Stimulated activated CD8-positive, alpha-beta memory T cell treated with anti-CD3 and anti-CD28 coated beads, Interleukin-12 subunit alpha, Interleukin-12 subunit beta, amount 100 ng/mL, for 1 hour (primary cell): ENCODE measurements around the gene CCDC181.
"Not testable (repeated sequence)": the region's sequence is repeated elsewhere in the genome, so short reads cannot be mapped to it uniquely, and the experiment has no call there.

Experiments used
- DNase-seq: peaks from one replicate; pipeline ENCODE4 v3.0.0-alpha.2; 2020; ENCODE audit warnings: low read depth

The CCDC181 gene

GRCh38 chr1:169427081-169427641 lies at the start of gene CCDC181:
CCDC181 (minus strand) TSS chr1:169427474; CDS start chr1:169424927, 2,547 bp downstream.
- peak; percentile 24 for DNase-seq

- no peak for DNase-seq
These were observed 48.6 kb upstream of the CCDC181 start for GRCh38 chr1:169475806-169476387.

DNA sequence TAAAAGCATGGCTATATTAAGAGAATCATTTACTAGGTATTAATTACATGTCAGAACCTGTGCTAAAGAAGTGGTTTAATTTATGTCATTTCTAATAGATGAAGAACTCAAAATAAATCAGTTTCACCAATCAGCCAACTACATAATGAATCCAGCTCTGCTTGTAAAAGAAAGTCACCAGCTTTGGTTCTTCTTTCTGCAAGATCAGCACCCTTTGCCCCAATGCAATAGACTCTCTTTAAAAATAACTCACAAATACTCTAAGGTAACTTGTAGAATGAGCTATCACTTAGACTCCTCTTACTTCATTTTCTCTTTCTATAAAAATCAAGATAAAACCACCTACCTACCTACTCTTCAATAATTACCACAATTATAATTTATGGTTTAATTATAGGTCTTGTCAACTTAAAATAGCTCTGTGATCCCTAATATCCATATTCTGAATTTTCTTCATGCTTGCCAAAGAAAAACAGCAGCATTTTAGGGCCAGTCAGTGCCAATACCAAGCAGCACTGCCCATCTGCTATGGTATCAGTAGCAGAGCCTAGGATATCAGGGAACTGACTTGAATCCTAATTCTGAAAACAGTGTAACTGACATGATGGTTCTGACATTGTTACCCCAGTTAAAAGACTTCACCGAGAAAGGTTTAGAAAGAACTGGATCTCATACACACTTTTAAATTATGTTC lies 47.2 kb upstream of the CCDC181 start:
- DNase-seq = no peak

- no peak for DNase-seq
These were observed 46.1 kb upstream of the CCDC181 start for GRCh38 chr1:169473347-169473746.

GRCh38 chr1:169472738-169473137 lies 45.5 kb upstream of the CCDC181 start:
- no peak for DNase-seq

DNA sequence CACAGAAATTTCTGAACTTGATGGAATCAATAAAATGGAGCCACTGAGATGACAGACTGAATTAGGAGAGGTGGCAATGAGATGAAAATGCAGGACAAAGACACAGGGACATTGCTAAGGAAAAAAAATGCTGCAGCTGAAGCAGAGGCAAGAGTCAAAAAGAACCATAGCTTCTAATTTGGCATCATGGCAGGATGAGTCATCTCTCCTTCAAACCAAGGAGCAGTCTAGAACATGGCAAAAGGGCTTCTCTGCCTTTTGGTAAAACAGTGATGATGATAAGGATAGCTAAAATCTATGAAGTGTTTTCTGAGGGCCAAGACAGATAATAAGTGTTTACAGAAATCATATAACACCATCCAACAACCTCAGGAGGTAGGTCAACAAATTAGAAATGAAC lies 41.7 kb upstream of the CCDC181 start:
- DNase-seq = no peak

DNA sequence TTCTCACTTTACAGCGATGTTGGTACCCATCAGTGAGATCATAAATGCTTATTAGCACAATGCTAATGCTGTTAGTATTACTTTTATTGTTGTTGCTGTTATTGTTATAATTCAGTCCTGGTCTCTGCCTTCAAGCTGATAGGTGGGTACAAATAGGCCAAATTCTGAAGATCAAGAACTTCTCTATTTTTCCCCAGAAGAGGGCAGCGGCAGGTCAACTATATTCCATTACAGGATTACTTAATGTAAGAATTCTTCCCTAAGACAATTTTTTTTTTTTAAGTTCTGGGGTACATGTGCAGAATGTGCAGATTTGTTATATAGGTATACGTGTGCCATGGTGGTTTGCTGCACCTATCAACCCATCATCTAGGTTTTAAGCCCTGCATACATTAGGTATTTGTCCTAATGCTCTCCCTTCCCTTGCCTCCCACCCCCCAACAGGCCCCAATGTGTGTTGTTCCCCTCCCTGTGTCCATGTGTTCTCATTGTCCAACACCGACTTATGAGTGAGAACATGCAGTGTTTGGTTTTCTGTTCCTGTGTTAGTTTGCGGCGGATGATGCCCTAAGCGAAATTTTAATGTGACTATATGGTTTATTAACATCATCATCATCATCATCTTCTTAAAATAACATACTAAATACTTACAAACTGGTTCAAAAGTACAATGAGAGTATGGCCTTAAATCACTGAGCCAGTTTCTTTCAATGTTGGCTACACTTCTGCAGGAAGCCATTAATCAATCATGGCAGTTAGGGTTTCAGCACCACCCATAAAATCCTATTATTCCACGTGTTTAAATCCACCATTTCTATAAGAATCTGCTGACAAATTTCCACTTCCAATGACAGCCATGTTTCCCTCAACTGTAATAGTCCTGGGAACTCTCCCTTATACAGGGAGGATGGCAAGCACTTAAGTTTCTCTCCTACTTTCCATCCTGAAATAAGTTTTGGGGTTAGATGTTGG lies 39.3 kb upstream of the CCDC181 start:
- DNase-seq = no peak

- DNase-seq = no peak
These were observed 38.0 kb upstream of the CCDC181 start for GRCh38 chr1:169465281-169465680.

- DNase-seq = no peak
These were observed 35.1 kb upstream of the CCDC181 start for GRCh38 chr1:169462385-169462784.

- DNase-seq = no peak
These were observed 34.2 kb upstream of the CCDC181 start for GRCh38 chr1:169461390-169462000.

DNA sequence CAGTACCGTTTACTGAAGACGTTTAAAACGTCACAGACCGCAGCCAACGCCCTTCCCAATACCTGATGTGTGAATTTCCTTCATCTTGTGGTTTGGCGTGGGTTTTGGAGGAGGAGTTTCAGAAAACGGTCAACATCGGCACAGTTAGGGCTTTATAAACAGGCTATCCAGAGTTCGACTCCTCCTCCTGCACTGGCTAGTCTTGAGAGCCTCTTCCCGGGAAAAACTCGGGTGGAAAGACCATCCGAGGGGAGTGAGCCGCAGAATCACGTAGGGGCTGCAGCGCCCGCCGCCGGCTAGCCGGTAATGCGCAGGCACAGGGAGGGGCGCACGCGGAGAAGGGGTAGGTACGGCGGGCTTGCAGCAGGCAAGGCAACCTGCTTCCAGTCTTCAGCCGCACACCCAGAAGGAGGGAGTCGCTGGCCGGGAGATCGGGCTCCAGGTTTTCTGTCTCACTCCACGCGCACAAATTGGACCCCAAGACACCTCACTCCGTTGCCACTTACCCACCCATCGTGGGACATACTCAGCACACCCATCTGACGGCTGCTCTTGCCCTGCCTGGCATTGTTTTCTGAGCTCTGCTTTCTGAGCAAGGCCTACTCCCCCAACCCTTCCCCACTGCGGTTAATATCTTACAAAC lies 33.0 kb upstream of the CCDC181 start:
- DNase-seq = no peak

GRCh38 chr1:169457443-169457842 lies 30.2 kb upstream of the CCDC181 start:
- DNase-seq = no peak

- no peak for DNase-seq
These were observed 28.8 kb upstream of the CCDC181 start for GRCh38 chr1:169456029-169456428.

DNA sequence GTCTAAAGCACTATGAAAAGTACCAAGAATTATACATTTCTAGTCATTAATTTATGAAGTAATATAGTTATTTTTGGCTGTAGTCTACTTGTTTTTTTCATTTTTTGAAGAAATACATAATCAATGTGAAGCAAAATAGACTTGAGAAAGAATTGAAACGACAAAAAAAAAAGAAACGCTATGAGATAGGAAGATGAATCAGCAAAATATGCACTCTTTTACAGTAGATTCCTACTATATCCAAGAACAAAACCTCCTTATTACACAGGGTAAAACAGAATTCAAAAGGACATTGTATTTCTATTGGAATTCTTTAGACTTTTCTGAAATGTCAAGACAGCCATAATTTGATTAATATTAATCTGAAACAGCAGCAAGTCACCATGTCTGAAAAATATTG lies 25.6 kb upstream of the CCDC181 start:
- no peak for DNase-seq

DNA sequence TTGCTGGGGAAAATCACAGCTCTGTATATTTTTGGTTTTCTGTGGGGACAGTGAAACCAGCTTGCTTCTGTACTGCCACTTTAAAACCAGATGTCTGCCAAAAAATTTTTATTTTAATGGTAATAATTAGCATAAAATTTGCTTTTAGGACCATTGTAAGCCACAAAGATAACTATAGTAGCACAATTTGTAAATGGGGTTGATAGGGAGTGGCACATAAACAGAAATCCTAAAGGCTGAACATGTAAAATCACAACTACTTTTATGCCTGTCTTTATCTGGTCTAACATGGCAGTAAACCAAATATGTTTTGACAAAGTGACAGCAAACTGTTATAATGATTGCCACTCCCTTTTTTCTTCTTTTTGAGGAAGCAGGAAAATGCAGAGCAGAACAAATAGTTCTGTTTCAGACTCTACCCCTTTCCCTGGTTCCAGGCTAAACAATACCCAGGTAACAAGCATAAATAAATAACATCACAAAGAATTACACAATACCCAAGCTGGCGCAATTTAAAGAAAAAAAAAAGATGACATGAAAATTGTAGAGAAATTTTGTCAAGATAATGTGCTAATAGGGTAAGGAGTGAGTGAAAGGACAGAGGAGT lies 24.0 kb upstream of the CCDC181 start:
- DNase-seq = no peak

DNA sequence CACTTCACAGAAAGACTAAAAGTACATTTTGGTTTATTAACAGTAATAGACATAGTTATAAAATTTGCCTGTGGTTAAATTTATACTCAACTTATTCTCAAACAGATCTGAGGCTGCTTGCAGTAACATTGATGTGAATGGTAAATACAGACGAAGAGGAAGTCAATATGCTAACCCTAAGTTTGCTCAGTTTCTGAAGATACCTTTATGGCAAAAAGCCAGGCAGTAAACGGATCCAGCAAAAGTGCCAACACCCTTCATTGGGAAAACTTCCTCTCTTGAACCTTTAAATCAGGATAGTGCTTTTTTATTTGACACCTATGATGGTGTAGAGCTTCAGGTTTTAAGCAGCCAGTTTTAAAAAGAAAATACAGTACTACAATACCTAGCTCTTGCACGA lies 16.6 kb upstream of the CCDC181 start:
- no peak for DNase-seq

DNA sequence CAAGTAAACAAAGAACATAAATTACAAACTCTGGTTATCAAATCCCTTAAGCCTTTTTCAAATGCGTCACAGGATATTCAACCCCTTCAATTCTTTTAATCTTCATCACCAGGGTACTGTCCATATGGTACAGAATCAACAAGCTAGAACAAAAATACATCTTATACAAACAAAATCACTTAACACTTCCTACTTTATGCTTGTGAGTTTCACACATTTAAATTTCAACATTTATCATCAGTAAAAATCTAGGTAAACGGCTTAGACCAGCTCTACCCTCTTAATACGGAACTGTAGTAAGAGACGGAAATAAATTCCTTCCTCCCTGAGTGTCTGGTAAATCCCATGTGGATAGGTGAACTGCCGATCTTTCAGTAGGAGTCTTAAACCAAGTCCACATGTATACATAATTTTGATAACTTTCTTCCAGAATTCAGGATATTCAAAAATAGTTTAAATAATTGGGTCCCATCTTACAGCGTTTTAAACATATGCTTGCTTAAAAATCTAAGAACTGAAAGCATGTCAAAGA lies 1.0 kb downstream of the CCDC181 start:
- DNase-seq = no peak

DNA sequence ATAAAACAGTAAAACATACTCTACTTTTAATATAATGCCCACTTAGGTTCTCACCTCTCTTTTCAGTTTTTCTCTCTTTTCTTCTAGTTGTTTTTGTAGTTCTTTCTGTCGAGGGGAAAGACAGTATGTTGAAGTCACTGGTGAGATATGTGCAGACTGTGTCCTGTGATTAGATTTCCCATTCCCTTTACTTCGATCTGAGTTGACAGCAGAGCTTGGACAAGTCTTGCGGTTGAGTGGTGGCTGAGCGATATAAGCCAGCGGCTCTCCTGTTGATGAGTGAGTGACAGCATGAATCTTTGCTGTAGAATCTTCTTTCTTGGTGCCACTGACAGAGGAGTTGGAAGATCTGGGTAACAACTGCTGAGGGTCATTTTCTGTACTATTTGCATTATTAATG lies 6.0 kb downstream of the CCDC181 start:
- DNase-seq = no peak

DNA sequence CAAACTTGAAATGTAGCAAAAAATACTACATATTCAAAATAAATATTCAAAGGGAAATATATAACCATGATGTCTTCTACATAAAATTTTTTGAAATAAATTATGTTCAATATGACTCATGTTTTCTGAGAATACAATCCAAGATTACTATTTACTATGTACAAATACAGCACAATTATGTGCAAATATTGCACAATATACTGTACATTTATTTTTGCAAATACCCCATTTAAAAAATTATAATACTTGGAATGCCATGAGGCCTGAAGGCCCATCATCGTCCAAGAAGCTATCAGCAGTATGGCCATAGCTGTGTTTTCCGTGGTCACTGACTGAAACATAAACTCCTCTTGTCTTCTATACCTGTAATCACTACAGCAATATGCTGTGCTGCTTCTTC lies 12.3 kb downstream of the CCDC181 start:
- DNase-seq = no peak

GRCh38 chr1:169408340-169408739 lies 18.9 kb downstream of the CCDC181 start:
- not testable (repeated sequence) for DNase-seq

DNA sequence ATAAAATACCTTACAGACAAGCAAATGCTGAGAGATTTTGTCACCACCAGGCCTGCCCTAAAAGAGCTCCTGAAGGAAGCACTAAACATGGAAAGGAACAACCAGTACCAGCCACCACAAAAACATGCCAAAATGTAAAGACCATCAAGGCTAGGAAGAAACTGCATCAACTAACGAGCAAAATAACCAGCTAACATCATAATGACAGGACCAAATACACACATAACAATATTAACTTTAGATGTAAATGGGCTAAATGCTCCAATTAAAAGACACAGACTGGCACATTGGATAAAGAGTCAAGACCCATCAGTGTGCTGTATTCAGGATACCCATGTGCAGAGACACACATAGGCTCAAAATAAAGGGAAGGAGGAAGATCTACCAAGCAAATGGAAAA lies 24.7 kb downstream of the CCDC181 start:
- DNase-seq = not testable (repeated sequence)
